ENCODE measurements around the gene PTPRG. TPM values are rescaled to one million over a fixed set of nuclear protein-coding genes. Genes with fewer than 3 reads are reported as not detected.

PTPRG gene
- total and polyA plus RNA-seq, 2 experiments from 2014 or later = 11.5 to 39.6 TPM

DNA sequence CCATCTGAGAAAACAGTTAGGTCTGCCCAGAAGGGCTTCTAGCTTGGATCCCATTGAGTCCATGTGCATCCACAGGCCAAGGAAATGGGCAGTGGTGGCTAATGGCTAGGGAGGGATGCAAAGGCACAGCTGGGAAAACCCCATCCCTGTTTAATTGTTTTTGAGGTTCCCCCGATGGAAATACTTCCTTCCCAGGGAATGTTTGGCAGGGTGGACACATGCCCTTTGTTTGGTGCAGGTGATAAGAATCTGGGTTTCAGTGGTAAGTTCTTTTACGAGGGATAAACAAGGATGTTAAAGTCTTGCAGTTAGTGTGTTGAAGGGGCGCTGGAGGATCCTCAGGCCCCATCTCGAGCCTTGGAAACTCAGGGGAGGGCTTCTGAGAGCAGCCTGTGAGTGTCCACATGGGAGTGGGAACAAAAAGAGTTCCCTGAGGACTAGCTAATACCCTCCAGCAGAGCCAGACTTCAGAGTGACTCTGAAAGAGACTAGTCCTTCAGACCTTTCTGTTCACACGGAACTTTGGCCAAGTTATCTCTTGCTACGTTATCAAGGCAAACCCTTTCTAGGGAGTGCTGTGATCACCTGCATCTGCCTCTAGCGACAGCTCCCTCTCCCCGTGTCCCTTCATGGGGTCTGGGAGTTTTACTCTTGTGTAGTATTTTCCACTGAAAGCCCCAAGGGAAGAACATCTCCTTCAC, 17.4 kb downstream of the PTPRG start:
- Histone ChIP-seq H3F3A (ENCODE audit: insufficient read depth) (no peaks in the 10 kb centered on the region), H3K4me1 (ENCODE audit: insufficient read depth) (no peaks in the 10 kb centered on the region), H4K20me1 (ENCODE audit: insufficient read depth) (no peaks in the 10 kb centered on the region), H3K9me2 (ENCODE audit: insufficient read depth) (no peaks in the 10 kb centered on the region), H3K27ac (no peak overlapping the region), H2AFZ (no peak overlapping the region), H3K36me3 (ENCODE audit: low read depth) (no peaks in the 10 kb centered on the region), H3K79me2 (ENCODE audit: insufficient read depth) (peaks cover 97% of the 10 kb centered on the region), H3K4me3 (no peak overlapping the region), H3K9ac (no peak overlapping the region), H3K4me2 (ENCODE audit: unreplicated experiment) (no peak overlapping the region), H3K9me3 (ENCODE audit: low read depth) (no peaks in the 10 kb centered on the region), H3K27me3 (replicated peaks; ENCODE audit: insufficient read depth) (no peaks in the 10 kb centered on the region)
- 83 to 85% methylated on average over 8 of the region's 8 CpGs for WGBS, 2 experiments (ENCODE audit: low coverage in 1 of 2, low lambda C conversion rate in 2 of 2, missing lambda C conversion rate in 2 of 2)
- in situ Hi-C loops (cut with MboI) = no loop called here
- no peak for DNase-seq
- no peak for TF ChIP-seq EZH2phosphoT487 (IDR thresholded peaks at IDR 0.05; ENCODE audit: insufficient read depth, low read depth)
- TF ChIP-seq EZH2 (IDR thresholded peaks at IDR 0.05; ENCODE audit: insufficient read depth, poor library complexity, severe bottlenecking) = no peak

DNA sequence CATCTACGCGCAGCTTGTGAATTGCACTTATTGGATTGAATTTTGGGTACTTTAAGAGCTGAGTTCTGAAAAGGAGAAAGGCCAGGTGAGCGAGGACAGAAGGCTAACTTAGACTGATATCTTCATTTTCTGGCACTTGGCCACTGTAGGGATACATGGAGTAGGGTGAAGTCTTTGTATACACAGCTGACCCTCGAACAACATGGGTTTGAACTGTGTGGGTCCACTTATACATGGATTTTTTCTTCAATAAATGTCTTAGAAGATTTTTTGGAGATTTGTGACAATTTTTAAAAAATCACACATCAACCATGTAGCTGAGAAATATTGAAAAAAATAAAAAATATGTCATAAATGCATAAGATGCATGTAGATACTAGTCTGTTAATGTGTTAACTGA, 18.3 kb downstream of the PTPRG start:
- H3K27ac ChIP-seq = no peak overlapping the region
- H3K9me2 ChIP-seq (ENCODE audit: insufficient read depth) = no peaks in the 10 kb centered on the region
- H3K4me2 ChIP-seq (ENCODE audit: unreplicated experiment) = no peak overlapping the region
- H3K36me3 ChIP-seq (ENCODE audit: low read depth) = no peaks in the 10 kb centered on the region
- H2AFZ ChIP-seq = no peak overlapping the region
- H4K20me1 ChIP-seq (ENCODE audit: insufficient read depth) = no peaks in the 10 kb centered on the region
- peaks cover 97% of the 10 kb centered on the region for H3K79me2 ChIP-seq (ENCODE audit: insufficient read depth)
- H3K9ac ChIP-seq = no peak overlapping the region
- TF ChIP-seq EZH2 (IDR thresholded peaks at IDR 0.05; ENCODE audit: insufficient read depth, poor library complexity, severe bottlenecking) (no peak), EZH2phosphoT487 (IDR thresholded peaks at IDR 0.05; ENCODE audit: insufficient read depth, low read depth) (no peak)
- H3F3A ChIP-seq (ENCODE audit: insufficient read depth) = no peaks in the 10 kb centered on the region
- H3K4me1 ChIP-seq (ENCODE audit: insufficient read depth) = no peaks in the 10 kb centered on the region
- no peak for DNase-seq
- 96 to 99% methylated on average over 4 of the region's 4 CpGs for WGBS, 2 experiments (ENCODE audit: low coverage in 1 of 2, low lambda C conversion rate in 2 of 2, missing lambda C conversion rate in 2 of 2)
- H3K4me3 ChIP-seq = no peak overlapping the region
- no peaks in the 10 kb centered on the region for H3K27me3 ChIP-seq (replicated peaks; ENCODE audit: insufficient read depth)
- no peaks in the 10 kb centered on the region for H3K9me3 ChIP-seq (ENCODE audit: low read depth)
- in situ Hi-C loops (cut with MboI) = no loop called here

DNA sequence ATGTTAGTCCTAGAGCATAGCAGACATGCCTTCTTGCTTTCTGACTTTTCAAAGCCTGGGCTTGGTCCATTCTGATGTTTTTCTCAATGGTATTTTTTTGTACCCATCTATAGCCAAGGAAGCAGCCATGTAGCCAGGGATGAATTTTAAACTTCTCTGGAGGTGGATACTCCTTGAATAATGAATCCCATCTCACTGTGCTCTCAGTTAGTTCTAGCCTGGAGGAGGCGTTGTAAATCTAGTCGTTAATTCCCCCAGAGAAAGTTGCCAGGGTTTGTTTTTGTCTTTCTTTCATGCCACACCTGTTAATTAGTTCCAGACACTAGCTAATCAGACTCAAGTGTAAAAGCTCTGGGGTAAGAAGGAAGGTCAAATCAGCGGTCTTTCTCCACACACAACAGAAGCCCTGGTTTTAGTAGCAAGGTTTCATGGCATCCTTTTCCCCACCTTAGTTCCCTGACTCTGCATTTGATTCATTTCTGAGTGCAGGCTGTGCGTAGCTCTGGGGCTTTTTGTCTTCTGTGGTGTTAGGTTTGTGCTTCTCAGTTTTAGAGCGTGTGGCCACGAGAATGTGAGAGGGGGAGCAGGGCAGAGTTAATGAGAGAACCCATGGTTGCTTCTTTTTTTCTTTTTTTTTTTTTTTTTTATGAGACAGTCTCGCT, 19.7 kb downstream of the PTPRG start:
- no peak overlapping the region for H2AFZ ChIP-seq
- peaks cover 97% of the 10 kb centered on the region for H3K79me2 ChIP-seq (ENCODE audit: insufficient read depth)
- H3K9me2 ChIP-seq (ENCODE audit: insufficient read depth) = no peaks in the 10 kb centered on the region
- no peaks in the 10 kb centered on the region for H3K9me3 ChIP-seq (ENCODE audit: low read depth)
- in situ Hi-C loops (cut with MboI) = no loop called here
- H3K36me3 ChIP-seq (ENCODE audit: low read depth) = no peaks in the 10 kb centered on the region
- WGBS, 2 experiments (ENCODE audit: low coverage in 1 of 2, low lambda C conversion rate in 2 of 2, missing lambda C conversion rate in 2 of 2) = 82 to 86% methylated on average over 7 of the region's 7 CpGs
- no peaks in the 10 kb centered on the region for H3F3A ChIP-seq (ENCODE audit: insufficient read depth)
- H3K4me2 ChIP-seq (ENCODE audit: unreplicated experiment) = no peak overlapping the region
- no peaks in the 10 kb centered on the region for H3K27me3 ChIP-seq (replicated peaks; ENCODE audit: insufficient read depth)
- H4K20me1 ChIP-seq (ENCODE audit: insufficient read depth) = no peaks in the 10 kb centered on the region
- no peak overlapping the region for H3K27ac ChIP-seq
- no peak overlapping the region for H3K9ac ChIP-seq
- H3K4me3 ChIP-seq = no peak overlapping the region
- TF ChIP-seq EZH2 (IDR thresholded peaks at IDR 0.05; ENCODE audit: insufficient read depth, poor library complexity, severe bottlenecking) = no peak
- TF ChIP-seq EZH2phosphoT487 (IDR thresholded peaks at IDR 0.05; ENCODE audit: insufficient read depth, low read depth) = no peak
- DNase-seq = no peak
- H3K4me1 ChIP-seq (ENCODE audit: insufficient read depth) = no peaks in the 10 kb centered on the region

DNA sequence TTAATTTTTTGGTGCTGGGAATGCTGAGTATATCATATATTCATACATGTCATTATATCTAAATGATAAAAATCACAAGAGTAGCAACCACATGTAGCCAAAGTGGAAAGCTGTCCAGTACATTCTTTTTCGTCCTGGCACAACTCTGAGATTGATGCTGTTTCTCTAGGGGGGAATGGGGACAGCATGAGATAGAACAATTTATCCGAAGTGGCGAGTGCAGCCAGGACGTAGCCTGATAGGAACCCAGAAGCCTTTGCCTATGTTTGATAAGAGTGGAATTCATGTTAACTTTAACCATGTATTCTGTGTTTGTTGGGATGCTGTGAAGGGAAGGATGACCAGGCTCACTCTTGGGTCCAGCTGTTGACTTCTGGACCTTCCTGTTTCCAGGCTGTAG, 20.9 kb downstream of the PTPRG start:
- Histone ChIP-seq H3K9me3 (ENCODE audit: low read depth) (no peaks in the 10 kb centered on the region), H3K27me3 (replicated peaks; ENCODE audit: insufficient read depth) (no peaks in the 10 kb centered on the region), H3K4me1 (ENCODE audit: insufficient read depth) (no peaks in the 10 kb centered on the region), H3K79me2 (ENCODE audit: insufficient read depth) (peaks cover 97% of the 10 kb centered on the region), H3K4me3 (no peak overlapping the region), H3K9ac (no peak overlapping the region), H4K20me1 (ENCODE audit: insufficient read depth) (no peaks in the 10 kb centered on the region), H3F3A (ENCODE audit: insufficient read depth) (no peaks in the 10 kb centered on the region), H3K36me3 (ENCODE audit: low read depth) (no peaks in the 10 kb centered on the region), H3K9me2 (ENCODE audit: insufficient read depth) (no peaks in the 10 kb centered on the region), H3K27ac (no peak overlapping the region), H3K4me2 (ENCODE audit: unreplicated experiment) (no peak overlapping the region), H2AFZ (no peak overlapping the region)
- 86 to 91% methylated on average over 4 of the region's 4 CpGs for WGBS, 2 experiments (ENCODE audit: low coverage in 1 of 2, low lambda C conversion rate in 2 of 2, missing lambda C conversion rate in 2 of 2)
- no peak for TF ChIP-seq EZH2 (IDR thresholded peaks at IDR 0.05; ENCODE audit: insufficient read depth, poor library complexity, severe bottlenecking)
- TF ChIP-seq EZH2phosphoT487 (IDR thresholded peaks at IDR 0.05; ENCODE audit: insufficient read depth, low read depth) = no peak
- no peak for DNase-seq
- in situ Hi-C loops (cut with MboI) = no loop called here

All from GM23248 (cell line).